ENCODE results near the gene UNKL.

The UNKL gene

DNA sequence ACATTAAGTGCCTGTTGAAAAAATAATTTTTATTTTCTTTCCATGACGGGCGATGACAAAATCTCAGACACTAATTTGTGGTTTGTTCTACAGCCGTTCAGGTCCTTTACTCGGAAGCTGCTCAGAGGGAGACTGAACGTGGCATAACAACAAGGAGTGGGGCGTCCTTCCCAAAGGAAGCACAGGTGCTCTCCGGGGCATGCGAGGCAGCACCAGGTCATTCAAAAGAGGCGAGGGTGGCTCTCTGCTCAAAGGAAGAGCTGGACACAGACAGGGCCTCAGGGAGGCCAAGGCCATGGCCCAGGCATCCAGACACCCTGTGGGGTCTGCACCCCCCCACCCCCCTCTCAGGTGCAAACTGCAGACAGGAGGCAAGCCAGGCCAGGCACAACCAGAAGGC, 16.2 kb downstream of the UNKL start:
- DNase-seq = no peak

DNA sequence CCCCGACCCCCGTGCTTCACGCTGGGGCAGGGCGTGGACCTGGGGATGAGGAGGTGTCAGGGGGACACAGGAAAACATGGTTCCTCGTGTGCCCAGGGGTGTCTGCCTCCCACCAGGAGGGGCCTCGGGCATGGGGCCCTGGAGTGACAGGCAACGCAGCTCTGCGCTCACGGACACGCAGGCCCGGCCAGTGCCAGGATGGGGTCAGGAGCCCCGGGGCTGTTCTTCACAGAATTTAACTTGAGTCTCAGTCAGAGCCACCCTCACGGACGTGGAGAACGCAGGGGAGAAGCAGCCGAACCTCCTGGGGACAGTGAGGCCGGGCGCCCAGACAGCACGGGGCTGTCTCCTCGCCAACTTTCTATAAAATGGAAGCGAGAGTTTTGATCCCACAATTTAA, 16.7 kb downstream of the UNKL start:
- no peak for DNase-seq

- no peak for DNase-seq
These were observed 19.0 kb downstream of the UNKL start for GRCh38 chr16:1395444-1396031.

DNA sequence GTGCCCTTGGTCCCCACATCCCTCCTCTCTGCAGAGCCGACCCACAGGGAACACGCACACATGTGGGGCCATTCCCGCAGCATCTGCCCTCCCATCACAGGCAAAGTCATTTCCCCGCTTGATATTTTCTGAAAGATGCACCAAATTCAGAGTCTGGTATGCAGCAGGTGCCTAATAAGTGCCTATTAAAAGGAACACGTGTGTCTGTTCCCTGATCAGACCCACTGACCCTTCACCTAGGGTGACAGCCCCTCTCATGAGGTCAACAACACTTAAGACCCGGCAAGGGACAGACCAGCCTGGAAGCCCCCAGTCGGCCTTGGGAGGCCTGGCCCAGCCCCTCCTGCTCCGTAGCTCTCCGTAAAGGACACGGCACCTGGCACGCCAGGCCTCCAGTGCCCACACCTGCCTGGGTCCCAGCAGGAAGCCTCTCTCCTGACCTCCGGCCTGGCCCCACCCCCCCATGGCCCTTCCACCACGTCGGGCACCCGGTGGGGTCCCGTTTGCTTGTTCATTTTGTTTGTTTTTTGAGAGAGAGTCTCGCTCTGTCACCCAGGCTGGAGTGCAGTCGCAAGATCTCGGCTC, 20.0 kb downstream of the UNKL start:
- no peak for DNase-seq

DNA sequence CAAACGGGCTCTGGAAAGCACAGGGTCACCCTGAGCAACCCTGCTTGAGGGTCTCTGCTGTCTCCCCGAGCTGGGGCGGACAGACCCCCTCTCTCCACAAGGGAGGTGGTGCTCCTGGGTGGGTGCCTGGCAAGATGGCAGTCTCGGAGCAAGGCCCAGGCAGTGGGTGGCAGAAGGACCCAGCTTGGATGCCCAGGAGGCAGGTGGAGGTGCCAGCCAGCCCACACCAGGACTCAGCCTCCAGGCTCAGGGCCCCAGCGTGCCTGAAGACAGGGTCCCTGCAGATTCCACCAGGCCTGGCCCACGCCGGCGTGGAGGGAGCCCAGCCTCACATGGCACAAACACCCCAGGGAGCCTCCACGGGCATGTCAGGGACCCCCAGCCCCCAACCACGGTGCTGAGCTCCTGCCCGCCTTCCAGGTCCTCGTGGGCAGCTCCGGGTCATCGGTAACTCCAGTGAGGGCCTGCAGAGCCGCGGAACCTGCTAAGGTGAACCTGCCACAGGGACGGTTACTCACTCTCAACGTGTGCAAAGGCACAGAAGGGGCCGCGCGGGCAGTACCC, 20.8 kb downstream of the UNKL start:
- no peak for DNase-seq

- no peak for DNase-seq
These were observed 21.7 kb downstream of the UNKL start for GRCh38 chr16:1392826-1393225.

GRCh38 chr16:1390239-1390779, 24.2 kb downstream of the UNKL start:
- DNase-seq = no peak

DNA sequence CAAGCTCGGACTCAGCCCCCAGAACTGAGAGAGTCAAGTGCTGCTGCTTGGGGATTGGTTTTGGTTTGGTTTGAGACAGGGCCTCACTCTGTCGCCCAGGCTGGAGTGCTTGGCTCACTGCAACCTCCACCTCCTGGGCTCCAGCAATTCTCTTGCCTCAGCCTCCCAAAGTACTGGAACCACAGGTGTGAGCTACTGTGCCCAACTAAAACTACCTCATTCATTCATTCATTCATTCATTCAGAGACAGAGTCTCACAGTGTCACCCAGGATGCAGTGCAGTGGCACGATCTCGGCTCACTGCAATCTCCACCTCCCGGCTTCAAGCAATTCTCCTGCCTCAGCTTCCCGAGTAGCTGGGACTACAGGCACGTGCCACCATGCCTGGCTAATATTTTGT, 24.7 kb downstream of the UNKL start:
- DNase-seq = no peak

GRCh38 chr16:1387331-1387730, 27.2 kb downstream of the UNKL start:
- DNase-seq = no peak

GRCh38 chr16:1385232-1385631, 29.3 kb downstream of the UNKL start:
- DNase-seq = no peak

DNA sequence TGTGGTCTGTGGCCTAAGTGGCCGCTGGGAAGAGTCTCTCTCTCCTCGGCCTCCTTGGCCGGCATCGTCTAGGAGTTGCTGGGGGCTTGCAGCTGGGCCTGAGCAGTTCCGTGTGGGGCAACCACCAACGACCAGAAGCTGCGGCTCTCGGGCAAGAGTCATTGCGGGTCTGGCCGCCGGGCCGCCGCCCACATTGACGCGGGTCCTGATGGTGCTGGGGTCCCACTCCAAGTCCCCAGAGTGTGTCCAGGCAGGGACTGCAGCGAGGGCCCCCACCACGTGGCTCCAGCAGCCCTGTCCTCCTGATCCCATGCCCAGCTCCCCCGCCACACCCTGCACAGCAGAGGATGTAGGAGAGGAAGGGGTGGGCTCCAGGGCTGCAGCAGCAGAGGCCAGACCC, 30.9 kb downstream of the UNKL start:
- DNase-seq = no peak

GRCh38 chr16:1381612-1382406, 32.7 kb downstream of the UNKL start:
- DNase-seq = no peak

GRCh38 chr16:1380195-1380594, 34.3 kb downstream of the UNKL start:
- DNase-seq = no peak

GRCh38 chr16:1379304-1380076, 35.0 kb downstream of the UNKL start:
- DNase-seq = peak; percentile 2

DNA sequence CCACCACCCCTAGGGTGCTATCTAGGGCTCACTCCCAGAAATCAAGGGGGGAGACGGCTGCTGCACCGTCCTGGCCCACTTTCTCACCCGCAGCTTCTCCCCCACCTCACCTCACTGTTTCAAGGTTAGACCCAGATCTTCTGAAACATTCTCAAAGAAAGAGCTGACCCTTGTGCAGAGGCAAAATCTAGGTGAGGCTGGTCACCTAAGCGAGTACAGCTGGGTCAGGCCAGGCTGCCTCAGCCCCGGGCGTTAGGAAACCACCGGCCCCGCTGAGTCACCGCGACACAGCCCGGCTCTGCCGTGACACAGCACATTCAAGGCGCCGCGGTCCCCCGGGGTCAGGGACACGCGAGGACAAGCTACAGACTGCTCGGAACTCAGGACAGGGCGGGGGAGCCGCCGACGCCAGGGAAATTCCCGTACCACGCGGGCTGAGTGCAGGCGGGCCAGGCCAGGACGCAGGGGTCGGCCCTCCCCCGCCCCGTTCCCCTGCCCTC, 35.6 kb downstream of the UNKL start:
- DNase-seq = no peak

DNA sequence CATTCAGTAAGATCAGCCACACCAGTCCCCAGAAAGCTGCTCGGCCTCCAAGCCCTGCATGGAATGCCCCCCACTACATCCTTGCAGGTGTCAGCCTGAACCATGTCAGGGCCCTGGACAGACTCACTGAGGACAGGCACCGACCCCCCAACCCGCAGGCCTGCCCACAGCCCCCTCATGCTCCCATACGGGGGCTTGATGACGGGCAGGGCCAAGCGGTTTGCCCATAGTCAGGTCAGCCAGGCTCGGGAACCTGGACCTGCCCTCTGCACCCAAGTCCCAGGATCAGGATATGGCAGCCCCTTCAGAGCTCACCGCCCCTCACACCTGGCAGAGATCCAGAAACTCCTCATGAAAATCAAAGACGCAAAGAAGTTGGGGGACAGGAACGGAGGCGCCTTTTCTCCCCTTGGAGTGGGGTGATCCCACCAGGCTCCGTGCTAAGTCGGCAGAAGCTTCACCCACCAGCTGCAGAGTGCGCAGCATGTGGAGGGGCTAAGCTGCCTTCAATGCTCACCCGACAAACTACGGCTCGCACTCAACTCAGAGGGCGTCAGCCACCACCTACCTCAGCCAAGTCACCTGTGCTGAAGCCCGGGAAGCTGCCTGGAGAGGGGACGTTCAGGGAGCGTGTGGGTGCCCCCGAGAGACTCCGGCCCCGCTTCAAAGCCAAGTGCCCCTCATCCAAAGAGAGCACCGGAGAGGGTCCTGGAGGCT, 36.3 kb downstream of the UNKL start:
- DNase-seq = no peak

DNA sequence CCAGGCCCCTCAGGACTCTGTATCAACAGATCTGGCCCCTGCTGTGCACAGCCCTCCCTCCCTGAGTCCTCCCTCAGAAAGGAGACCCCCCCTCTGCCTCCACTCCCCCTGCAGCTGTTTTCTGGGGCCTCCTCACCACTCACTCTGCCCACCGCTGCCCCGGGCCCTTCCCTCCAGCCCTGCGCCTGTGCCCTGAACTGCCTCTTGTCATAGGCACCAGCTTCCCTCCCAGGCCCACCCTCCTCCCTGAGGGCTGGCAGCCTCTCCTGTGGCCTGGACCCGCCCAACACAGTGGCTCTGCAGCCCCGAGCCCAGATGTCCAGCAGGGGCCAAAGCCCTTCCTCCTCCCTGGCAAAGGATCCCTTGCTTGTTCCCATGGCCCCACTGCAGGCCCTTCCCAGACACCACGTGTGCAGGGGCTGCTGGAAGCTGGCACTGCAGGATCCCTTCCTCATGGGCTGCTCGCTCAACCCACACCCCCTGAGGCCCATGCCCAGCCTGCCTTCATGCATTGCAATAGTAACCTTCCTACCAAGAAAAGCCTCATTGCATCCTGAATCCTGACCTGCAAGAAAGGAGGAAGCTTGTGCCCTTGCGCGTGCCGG, 37.0 kb downstream of the UNKL start:
- no peak for DNase-seq

DNA sequence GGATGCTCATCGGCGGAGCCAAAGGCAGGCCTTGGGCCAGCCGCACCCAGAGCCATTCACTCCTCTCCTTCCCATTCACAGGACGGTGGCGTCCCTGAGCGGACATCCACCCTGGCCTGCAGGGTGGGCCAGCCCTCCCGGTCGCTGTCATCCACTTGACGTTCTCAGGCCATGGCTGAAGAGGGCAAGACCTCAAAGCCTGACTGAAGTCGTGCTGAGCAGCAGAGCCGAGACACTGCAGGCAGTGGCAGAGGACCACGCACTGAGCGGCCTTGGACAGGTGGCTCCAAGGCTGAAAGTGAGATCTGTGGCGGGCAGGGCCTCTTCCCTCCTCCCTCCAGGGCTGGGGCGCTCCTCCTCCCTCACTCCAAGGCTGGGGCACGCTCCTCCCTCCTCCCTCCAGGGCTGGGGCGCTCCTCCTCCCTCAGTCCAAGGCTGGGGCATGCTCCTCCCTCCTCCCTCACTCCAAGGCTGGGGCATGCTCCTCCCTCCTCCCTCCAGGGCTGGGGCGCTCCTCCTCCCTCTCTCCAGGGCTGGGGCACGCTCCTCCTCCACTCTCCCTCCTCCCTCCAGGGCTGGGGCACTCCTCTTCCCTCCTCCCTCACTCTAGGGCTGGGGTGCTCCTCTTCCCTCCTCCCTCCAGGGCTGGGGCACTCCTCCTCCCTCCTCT, 38.6 kb downstream of the UNKL start:
- no peak for DNase-seq

DNA sequence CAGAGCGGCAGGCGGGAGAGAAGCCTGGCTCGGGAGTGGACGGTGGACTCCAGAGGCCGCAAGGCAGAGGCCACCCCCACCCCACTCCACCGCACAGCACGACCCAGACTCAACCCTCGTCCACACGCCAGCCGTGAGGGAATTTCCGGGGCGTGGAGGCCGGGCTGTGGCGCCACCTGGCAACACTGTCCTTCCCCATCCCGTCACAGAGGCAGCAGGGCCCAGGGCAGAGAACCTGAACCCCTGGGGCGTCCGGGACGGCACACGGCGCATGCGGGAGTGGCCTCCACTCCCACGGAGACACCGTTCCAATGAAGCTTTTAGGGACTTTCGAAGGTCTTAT, 39.2 kb downstream of the UNKL start:
- DNase-seq = no peak

- no peak for DNase-seq
These were observed 39.8 kb downstream of the UNKL start for GRCh38 chr16:1374418-1375297.
